ENCODE results near the gene SLC39A11.
"Not testable (repeated sequence)": the region's sequence is repeated elsewhere in the genome, so short reads cannot be mapped to it uniquely, and the experiment has no call there.

The SLC39A11 gene

DNA sequence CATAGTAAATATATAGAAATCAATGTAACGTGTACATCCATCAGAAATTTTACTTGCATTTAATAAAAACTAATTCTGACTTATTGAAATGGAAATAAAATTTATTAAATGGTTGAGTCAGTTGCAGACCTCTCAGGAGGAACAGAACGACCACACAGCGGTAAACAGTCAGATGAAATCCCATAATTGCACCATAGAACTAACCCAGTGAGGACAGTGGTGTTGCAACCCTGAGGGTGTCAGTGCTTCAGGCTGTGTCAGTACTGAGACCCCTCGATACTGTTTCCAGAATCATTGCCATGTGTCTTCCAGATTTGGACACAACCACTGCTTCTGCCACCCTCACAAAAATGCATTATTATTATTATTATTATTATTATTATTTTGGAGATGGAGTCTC, 43.3 kb upstream of the SLC39A11 start:
- DNase-seq (ENCODE audit: low read depth) = no peak
- H3K4me3 ChIP-seq (ENCODE audit: low read length) = no peak overlapping the region
- TF ChIP-seq, protein P1, sequence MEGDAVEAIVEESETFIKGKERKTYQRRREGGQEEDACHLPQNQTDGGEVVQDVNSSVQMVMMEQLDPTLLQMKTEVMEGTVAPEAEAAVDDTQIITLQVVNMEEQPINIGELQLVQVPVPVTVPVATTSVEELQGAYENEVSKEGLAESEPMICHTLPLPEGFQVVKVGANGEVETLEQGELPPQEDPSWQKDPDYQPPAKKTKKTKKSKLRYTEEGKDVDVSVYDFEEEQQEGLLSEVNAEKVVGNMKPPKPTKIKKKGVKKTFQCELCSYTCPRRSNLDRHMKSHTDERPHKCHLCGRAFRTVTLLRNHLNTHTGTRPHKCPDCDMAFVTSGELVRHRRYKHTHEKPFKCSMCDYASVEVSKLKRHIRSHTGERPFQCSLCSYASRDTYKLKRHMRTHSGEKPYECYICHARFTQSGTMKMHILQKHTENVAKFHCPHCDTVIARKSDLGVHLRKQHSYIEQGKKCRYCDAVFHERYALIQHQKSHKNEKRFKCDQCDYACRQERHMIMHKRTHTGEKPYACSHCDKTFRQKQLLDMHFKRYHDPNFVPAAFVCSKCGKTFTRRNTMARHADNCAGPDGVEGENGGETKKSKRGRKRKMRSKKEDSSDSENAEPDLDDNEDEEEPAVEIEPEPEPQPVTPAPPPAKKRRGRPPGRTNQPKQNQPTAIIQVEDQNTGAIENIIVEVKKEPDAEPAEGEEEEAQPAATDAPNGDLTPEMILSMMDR (conservative IDR thresholded peaks at IDR 0.05; ENCODE audit: low read length) = no peak

DNA sequence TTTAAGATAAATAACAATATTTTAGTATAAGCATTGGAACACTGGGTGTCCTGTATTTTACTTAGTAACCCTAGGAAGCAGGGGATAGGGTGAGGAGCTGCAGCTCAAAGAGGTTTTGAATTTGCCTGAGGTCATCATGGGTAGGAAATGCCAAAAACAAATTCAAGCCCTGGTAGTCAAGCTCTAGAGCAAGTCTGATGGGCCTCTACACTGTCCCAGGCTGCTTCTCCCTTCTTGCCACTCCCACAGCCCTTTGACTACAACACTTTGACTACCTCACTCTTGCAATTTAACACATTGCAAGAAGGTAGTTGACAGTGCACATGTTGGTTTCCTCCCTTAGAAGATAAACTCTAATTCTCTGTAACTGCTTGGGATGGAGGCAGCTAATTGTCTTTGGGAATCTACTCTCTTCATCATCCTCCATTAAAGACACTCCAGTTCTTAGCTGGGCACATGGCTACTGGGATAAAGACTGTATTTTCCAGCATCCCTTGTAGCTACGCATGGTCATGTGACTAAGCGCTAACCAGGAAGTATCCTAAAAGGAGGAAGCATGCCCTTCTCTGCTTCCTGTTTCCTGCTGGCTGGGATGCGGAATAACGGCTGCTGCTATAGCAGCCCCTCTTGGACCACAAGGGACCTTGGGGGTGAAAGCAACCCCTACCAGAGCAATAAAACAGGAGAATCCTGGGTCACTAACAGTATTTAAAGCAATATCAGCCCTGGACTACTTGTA, 41.6 kb upstream of the SLC39A11 start:
- DNase-seq (ENCODE audit: low read depth) = no peak
- H3K4me3 ChIP-seq (ENCODE audit: low read length) = no peak overlapping the region
- TF ChIP-seq, protein P1 (conservative IDR thresholded peaks at IDR 0.05; ENCODE audit: low read length) = no peak

- no peak overlapping the region for H3K4me3 ChIP-seq (ENCODE audit: low read length)
- TF ChIP-seq, protein P1 (conservative IDR thresholded peaks at IDR 0.05; ENCODE audit: low read length) = no peak
- no peak for DNase-seq (ENCODE audit: low read depth)
Measured at GRCh38 chr17:73132085-73132492, 39.6 kb upstream of the SLC39A11 start.

DNA sequence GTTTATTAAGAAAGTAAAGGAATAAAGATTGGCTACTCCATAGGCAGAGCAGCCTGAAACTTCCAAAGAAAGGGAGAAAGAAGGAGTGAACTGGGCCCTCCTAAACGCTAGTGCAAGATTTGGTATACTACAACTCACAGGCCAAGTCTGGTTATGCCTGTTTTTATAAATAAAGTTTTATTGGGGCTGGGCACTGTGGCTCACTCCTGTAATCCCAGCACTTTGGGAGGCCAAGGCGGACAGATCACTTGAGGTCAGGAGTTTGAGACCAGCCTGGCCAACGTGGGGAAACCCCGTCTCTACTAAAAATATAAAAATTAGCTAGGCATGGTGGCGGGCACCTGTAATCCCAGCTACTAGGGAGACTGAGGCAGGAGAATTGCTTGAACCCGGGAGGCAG, 39.0 kb upstream of the SLC39A11 start:
- DNase-seq (ENCODE audit: low read depth); H3K4me3 ChIP-seq (ENCODE audit: low read length): not testable (repeated sequence)

- H3K4me3 ChIP-seq (ENCODE audit: low read length) = no peak overlapping the region
- TF ChIP-seq, protein P1 (conservative IDR thresholded peaks at IDR 0.05; ENCODE audit: low read length) = no peak
Measured at GRCh38 chr17:73130977-73131376, 38.5 kb upstream of the SLC39A11 start.

GRCh38 chr17:73128496-73128895, 36.0 kb upstream of the SLC39A11 start:
- DNase-seq (ENCODE audit: low read depth) = no peak
- TF ChIP-seq, protein P1 (conservative IDR thresholded peaks at IDR 0.05; ENCODE audit: low read length) = no peak
- no peak overlapping the region for H3K4me3 ChIP-seq (ENCODE audit: low read length)

More at GRCh38 chr17:73130977-73131376, 38.5 kb upstream of the SLC39A11 start:
- no peak for DNase-seq (ENCODE audit: low read depth)

GRCh38 chr17:73126716-73127473, 34.4 kb upstream of the SLC39A11 start:
- DNase-seq (ENCODE audit: low read depth) = no peak
- TF ChIP-seq, protein P1 (conservative IDR thresholded peaks at IDR 0.05; ENCODE audit: low read length) = peak; percentile 1; the same call in 1 of the 2 replicates
- H3K4me3 ChIP-seq (ENCODE audit: low read length) = no peak overlapping the region
